ENCODE data around the gene CFAP74. TPM values are rescaled to one million over a fixed set of nuclear protein-coding genes. Genes with fewer than 3 reads are reported as not detected.

CFAP74 gene
- polyA plus RNA-seq, 1 donor from 2014 or later: 0.22 TPM

- Histone ChIP-seq H3K9me2 (ENCODE audit: insufficient read depth, low read length) (no peaks in the 10 kb centered on the region), H3K4me3 (ENCODE audit: low read length) (no peak overlapping the region), H2AFZ (ENCODE audit: low read depth, low read length) (no peak overlapping the region), H3K27me3 (ENCODE audit: insufficient read depth, low read depth, low read length) (no peaks in the 10 kb centered on the region), H4K20me1 (ENCODE audit: insufficient read depth) (no peaks in the 10 kb centered on the region), H3K9me3 (ENCODE audit: low read length) (no peaks in the 10 kb centered on the region), H3K27ac (ENCODE audit: low read length) (no peak overlapping the region), H3K36me3 (ENCODE audit: insufficient read depth, low read length) (no peaks in the 10 kb centered on the region), H3K9ac (ENCODE audit: low read length) (no peak overlapping the region), H3K79me2 (replicated peaks; ENCODE audit: insufficient read depth, low read length) (no peaks in the 10 kb centered on the region), H3F3A (ENCODE audit: insufficient read depth, low read length, poor library complexity, severe bottlenecking) (no peaks in the 10 kb centered on the region), H3K4me2 (ENCODE audit: low read length) (no peak overlapping the region)
- TF ChIP-seq CTCF (IDR thresholded peaks at IDR 0.05; ENCODE audit: poor library complexity, severe bottlenecking): no peak
- TF ChIP-seq TAF1 (IDR thresholded peaks at IDR 0.05; ENCODE audit: low read depth): no peak
- no peak for TF ChIP-seq EZH2 (IDR thresholded peaks at IDR 0.05; ENCODE audit: borderline replicate concordance, insufficient read depth, low read length, poor library complexity, severe bottlenecking)
- no peak for TF ChIP-seq POLR2AphosphoS5 (IDR thresholded peaks at IDR 0.05)
Measured at GRCh38 chr1:1978108-1978507, 25.5 kb downstream of the CFAP74 start.

- no peaks in the 10 kb centered on the region for H3K9me2 ChIP-seq (ENCODE audit: insufficient read depth, low read length)
- no peaks in the 10 kb centered on the region for H3K9me3 ChIP-seq (ENCODE audit: low read length)
- H2AFZ ChIP-seq (ENCODE audit: low read depth, low read length): no peak overlapping the region
- no peaks in the 10 kb centered on the region for H3K27me3 ChIP-seq (ENCODE audit: insufficient read depth, low read depth, low read length)
- H3K27ac ChIP-seq (ENCODE audit: low read length): no peak overlapping the region
- H3K9ac ChIP-seq (ENCODE audit: low read length): no peak overlapping the region
- no peak overlapping the region for H3K4me2 ChIP-seq (ENCODE audit: low read length)
- no peaks in the 10 kb centered on the region for H3F3A ChIP-seq (ENCODE audit: insufficient read depth, low read length, poor library complexity, severe bottlenecking)
- TF ChIP-seq RAD21 (conservative IDR thresholded peaks at IDR 0.05): no peak
- TF ChIP-seq SMC3 (conservative IDR thresholded peaks at IDR 0.05; ENCODE audit: poor library complexity): no peak
- no peak for TF ChIP-seq POLR2AphosphoS5 (IDR thresholded peaks at IDR 0.05)
- no peak for TF ChIP-seq EZH2 (IDR thresholded peaks at IDR 0.05; ENCODE audit: borderline replicate concordance, insufficient read depth, low read length, poor library complexity, severe bottlenecking)
- no peak for TF ChIP-seq REST (IDR thresholded peaks at IDR 0.05; ENCODE audit: borderline replicate concordance)
- TF ChIP-seq EP300 (conservative IDR thresholded peaks at IDR 0.05; ENCODE audit: poor library complexity, severe bottlenecking): no peak
- TF ChIP-seq CTCF (IDR thresholded peaks at IDR 0.05; ENCODE audit: poor library complexity, severe bottlenecking): no peak
- no peak for TF ChIP-seq TAF1 (IDR thresholded peaks at IDR 0.05; ENCODE audit: low read depth)
- H3K36me3 ChIP-seq (ENCODE audit: insufficient read depth, low read length): no peaks in the 10 kb centered on the region
- no peaks in the 10 kb centered on the region for H4K20me1 ChIP-seq (ENCODE audit: insufficient read depth)
- no peak overlapping the region for H3K4me3 ChIP-seq (ENCODE audit: low read length)
- no peaks in the 10 kb centered on the region for H3K79me2 ChIP-seq (replicated peaks; ENCODE audit: insufficient read depth, low read length)
Measured at GRCh38 chr1:1976031-1976430, 27.6 kb downstream of the CFAP74 start.

Measured in neural cell (in vitro differentiated cells).